Measurements from ENCODE around the gene ABCC2.

ABCC2 gene

GRCh38 chr10:99841746-99842145 is 59.3 kb downstream of the ABCC2 start:
- no peaks in the 10 kb centered on the region for H4K20me1 ChIP-seq (ENCODE audit: insufficient read depth, low read length)
- no peaks in the 10 kb centered on the region for H3K4me1 ChIP-seq (ENCODE audit: low read length)
- H3F3A ChIP-seq (ENCODE audit: insufficient read depth, low read length) = no peaks in the 10 kb centered on the region
- H3K9me2 ChIP-seq (replicated peaks; ENCODE audit: insufficient read depth, low read length) = no peaks in the 10 kb centered on the region
- H3K4me3 ChIP-seq (ENCODE audit: low read length) = no peak overlapping the region
- no peaks in the 10 kb centered on the region for H3K9me3 ChIP-seq (replicated peaks; ENCODE audit: insufficient read depth, low read length)
- H3K4me2 ChIP-seq (ENCODE audit: low read depth, low read length) = no peak overlapping the region
- H3K79me2 ChIP-seq (ENCODE audit: low read length) = no peaks in the 10 kb centered on the region
- H2AFZ ChIP-seq (ENCODE audit: low read length) = no peak overlapping the region
- H3K27me3 ChIP-seq (replicated peaks; ENCODE audit: insufficient read depth, low read length) = no peaks in the 10 kb centered on the region
- TF ChIP-seq EZH2phosphoT487 (IDR thresholded peaks at IDR 0.05; ENCODE audit: low read length) (no peak), EZH2 (optimal IDR thresholded peaks at IDR 0.05; ENCODE audit: low read depth, low read length) (no peak)
- TF ChIP-seq, protein P1, sequence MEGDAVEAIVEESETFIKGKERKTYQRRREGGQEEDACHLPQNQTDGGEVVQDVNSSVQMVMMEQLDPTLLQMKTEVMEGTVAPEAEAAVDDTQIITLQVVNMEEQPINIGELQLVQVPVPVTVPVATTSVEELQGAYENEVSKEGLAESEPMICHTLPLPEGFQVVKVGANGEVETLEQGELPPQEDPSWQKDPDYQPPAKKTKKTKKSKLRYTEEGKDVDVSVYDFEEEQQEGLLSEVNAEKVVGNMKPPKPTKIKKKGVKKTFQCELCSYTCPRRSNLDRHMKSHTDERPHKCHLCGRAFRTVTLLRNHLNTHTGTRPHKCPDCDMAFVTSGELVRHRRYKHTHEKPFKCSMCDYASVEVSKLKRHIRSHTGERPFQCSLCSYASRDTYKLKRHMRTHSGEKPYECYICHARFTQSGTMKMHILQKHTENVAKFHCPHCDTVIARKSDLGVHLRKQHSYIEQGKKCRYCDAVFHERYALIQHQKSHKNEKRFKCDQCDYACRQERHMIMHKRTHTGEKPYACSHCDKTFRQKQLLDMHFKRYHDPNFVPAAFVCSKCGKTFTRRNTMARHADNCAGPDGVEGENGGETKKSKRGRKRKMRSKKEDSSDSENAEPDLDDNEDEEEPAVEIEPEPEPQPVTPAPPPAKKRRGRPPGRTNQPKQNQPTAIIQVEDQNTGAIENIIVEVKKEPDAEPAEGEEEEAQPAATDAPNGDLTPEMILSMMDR (IDR thresholded peaks at IDR 0.05; ENCODE audit: low read length) = no peak
- no peak for DNase-seq
- H3K9ac ChIP-seq (ENCODE audit: low read length) = no peak overlapping the region
- H3K36me3 ChIP-seq (replicated peaks; ENCODE audit: insufficient read depth, low read length) = no peaks in the 10 kb centered on the region
- no peak overlapping the region for H3K27ac ChIP-seq (ENCODE audit: low read length)

DNA sequence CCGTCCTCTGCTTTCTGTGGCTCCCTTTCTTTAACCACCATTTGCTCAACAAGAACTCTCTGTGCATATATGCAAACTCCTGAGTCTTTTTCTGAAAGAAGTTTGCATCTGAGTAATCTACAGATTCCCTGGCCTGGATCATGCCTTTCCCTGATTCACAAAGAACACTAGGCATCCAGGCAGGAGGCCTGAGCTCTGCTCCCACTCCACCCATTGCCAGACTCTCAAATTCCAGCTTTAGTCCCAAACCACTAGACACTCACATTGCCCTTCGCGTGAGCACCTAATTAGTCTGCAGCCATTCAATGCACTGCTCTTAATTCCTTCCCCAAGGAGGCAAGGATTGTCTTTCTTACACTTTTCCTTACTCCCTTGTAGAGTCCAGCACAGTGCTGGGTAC is 60.9 kb downstream of the ABCC2 start:
- H3K9me3 ChIP-seq (replicated peaks; ENCODE audit: insufficient read depth, low read length) = no peaks in the 10 kb centered on the region
- H3K27me3 ChIP-seq (replicated peaks; ENCODE audit: insufficient read depth, low read length) = no peaks in the 10 kb centered on the region
- H3K9ac ChIP-seq (ENCODE audit: low read length) = no peak overlapping the region
- no peaks in the 10 kb centered on the region for H3F3A ChIP-seq (ENCODE audit: insufficient read depth, low read length)
- TF ChIP-seq EZH2phosphoT487 (IDR thresholded peaks at IDR 0.05; ENCODE audit: low read length) (no peak), EZH2 (optimal IDR thresholded peaks at IDR 0.05; ENCODE audit: low read depth, low read length) (no peak)
- TF ChIP-seq, protein P1 (IDR thresholded peaks at IDR 0.05; ENCODE audit: low read length) = no peak
- H3K9me2 ChIP-seq (replicated peaks; ENCODE audit: insufficient read depth, low read length) = no peaks in the 10 kb centered on the region
- H3K4me1 ChIP-seq (ENCODE audit: low read length) = no peaks in the 10 kb centered on the region
- no peak overlapping the region for H3K27ac ChIP-seq (ENCODE audit: low read length)
- H4K20me1 ChIP-seq (ENCODE audit: insufficient read depth, low read length) = no peaks in the 10 kb centered on the region
- DNase-seq = no peak
- no peak overlapping the region for H2AFZ ChIP-seq (ENCODE audit: low read length)
- H3K79me2 ChIP-seq (ENCODE audit: low read length) = no peaks in the 10 kb centered on the region
- no peaks in the 10 kb centered on the region for H3K36me3 ChIP-seq (replicated peaks; ENCODE audit: insufficient read depth, low read length)
- H3K4me2 ChIP-seq (ENCODE audit: low read depth, low read length) = no peak overlapping the region
- no peak overlapping the region for H3K4me3 ChIP-seq (ENCODE audit: low read length)

- no peak overlapping the region for H3K9ac ChIP-seq (ENCODE audit: low read length)
Observed at GRCh38 chr10:99844433-99844955, 62.1 kb downstream of the ABCC2 start.

More at GRCh38 chr10:99844433-99844955, 62.1 kb downstream of the ABCC2 start:
- Histone ChIP-seq H3K79me2 (ENCODE audit: low read length) (no peaks in the 10 kb centered on the region), H3K27me3 (replicated peaks; ENCODE audit: insufficient read depth, low read length) (no peaks in the 10 kb centered on the region), H3K4me2 (ENCODE audit: low read depth, low read length) (no peak overlapping the region), H3K9me2 (replicated peaks; ENCODE audit: insufficient read depth, low read length) (no peaks in the 10 kb centered on the region), H3F3A (ENCODE audit: insufficient read depth, low read length) (no peaks in the 10 kb centered on the region), H3K36me3 (replicated peaks; ENCODE audit: insufficient read depth, low read length) (no peaks in the 10 kb centered on the region), H3K4me1 (ENCODE audit: low read length) (no peaks in the 10 kb centered on the region), H4K20me1 (ENCODE audit: insufficient read depth, low read length) (no peaks in the 10 kb centered on the region), H3K9me3 (replicated peaks; ENCODE audit: insufficient read depth, low read length) (no peaks in the 10 kb centered on the region), H2AFZ (ENCODE audit: low read length) (no peak overlapping the region), H3K4me3 (ENCODE audit: low read length) (no peak overlapping the region), H3K27ac (ENCODE audit: low read length) (no peak overlapping the region)
- TF ChIP-seq EZH2 (optimal IDR thresholded peaks at IDR 0.05; ENCODE audit: low read depth, low read length) (no peak), EZH2phosphoT487 (IDR thresholded peaks at IDR 0.05; ENCODE audit: low read length) (no peak)
- TF ChIP-seq, protein P1 (IDR thresholded peaks at IDR 0.05; ENCODE audit: low read length) = no peak
- DNase-seq = no peak

Measured in MM.1S (cell line).